RWPE2 (cell line): ENCODE results near the gene ARPC5L.

Experiments
- ATAC-seq: fragments of 200-7000 bp; cut with Tn5 transposase; 3 replicates; pipeline ENCODE4 v1.9.1; 2021; ENCODE audit warnings: low read depth
- DNase-seq: peaks from one replicate; pipeline ENCODE4 v3.0.0-alpha.2; 2020; ENCODE audit warnings: low spot score
- H3K27ac ChIP-seq: fragments of 450-650 bp; 2 replicates; pipeline ENCODE4 v1.5.1; 2017; ENCODE audit warnings: mild to moderate bottlenecking; ENCODE audit not compliant: poor library complexity, severe bottlenecking
- H3K27me3 ChIP-seq: fragments of 250-450 bp; sonication (Bioruptor Pico); 2 replicates; pipeline ENCODE4 v1.5.1; 2021; ENCODE audit warnings: mild to moderate bottlenecking, moderate library complexity; ENCODE audit not compliant: insufficient read depth, poor library complexity, severe bottlenecking
- H3K36me3 ChIP-seq: fragments of 250-450 bp; sonication (Bioruptor Pico); 2 replicates; pipeline ENCODE4 v1.5.1; 2020; ENCODE audit warnings: low read depth, mild to moderate bottlenecking, moderate library complexity
- H3K4me1 ChIP-seq: fragments of 250-450 bp; sonication (Bioruptor Pico); 2 replicates; pipeline ENCODE4 v1.5.1; 2021; ENCODE audit warnings: mild to moderate bottlenecking, moderate library complexity; ENCODE audit not compliant: insufficient read depth, poor library complexity, severe bottlenecking
- H3K4me3 ChIP-seq: fragments of 250-450 bp; sonication (Bioruptor Pico); 2 replicates; pipeline ENCODE4 v1.5.1; 2021; ENCODE audit warnings: mild to moderate bottlenecking, moderate library complexity; ENCODE audit not compliant: severe bottlenecking
- H3K9me3 ChIP-seq: fragments of 250-450 bp; sonication (Bioruptor Pico); 2 replicates; pipeline ENCODE4 v1.5.1; 2021; ENCODE audit warnings: mild to moderate bottlenecking, moderate library complexity; ENCODE audit not compliant: severe bottlenecking
- CTCF ChIP-seq: fragments of 450-650 bp; IDR thresholded peaks from one replicate; pipeline ENCODE4 v1.5.1; 2017; ENCODE audit warnings: mild to moderate bottlenecking, moderate library complexity; ENCODE audit not compliant: poor library complexity, severe bottlenecking

The ARPC5L gene

DNA sequence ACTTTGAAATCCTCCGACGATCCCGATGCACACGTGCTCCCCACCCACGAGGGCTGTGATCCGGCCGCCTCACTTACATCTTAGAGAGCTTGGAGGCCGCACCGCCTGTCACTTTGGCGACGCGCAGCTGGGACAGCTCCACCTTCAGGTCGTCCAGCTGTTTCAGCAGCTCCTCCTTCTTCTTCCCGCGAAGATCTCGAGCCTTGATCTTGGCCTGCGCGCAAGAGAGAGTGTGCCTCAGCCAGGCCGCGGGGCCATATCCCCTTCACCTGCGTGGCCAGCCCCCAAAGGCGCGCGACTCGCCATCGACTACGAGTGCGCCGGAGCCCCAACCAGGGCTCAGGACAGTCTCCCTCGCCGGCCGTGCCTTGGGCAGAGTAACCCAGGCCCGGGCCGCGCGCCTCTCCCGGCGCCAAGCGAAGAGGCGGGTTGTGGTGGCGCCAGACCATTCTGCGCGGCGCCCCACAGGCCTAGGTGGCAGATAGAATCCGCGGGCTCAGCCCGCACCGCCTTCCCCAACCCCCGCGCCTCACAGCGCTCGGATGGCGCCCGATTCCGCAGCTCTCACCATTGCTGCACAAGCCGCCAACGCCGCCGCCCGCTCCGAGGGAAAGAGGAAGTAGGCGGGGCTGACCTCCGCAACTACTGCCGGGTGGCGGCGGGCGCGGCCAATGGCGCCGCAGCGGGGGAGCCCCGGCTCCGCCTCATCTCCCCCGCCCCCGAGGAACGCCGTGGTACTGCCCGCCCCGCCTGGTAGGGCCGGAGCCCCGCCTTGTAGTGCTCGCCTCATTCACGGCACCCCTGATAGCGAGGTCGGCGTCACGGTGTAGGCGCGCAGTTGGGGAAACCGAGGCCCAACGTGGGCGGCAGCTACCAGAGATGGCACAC lies at the start of gene ARPC5L, which contains the start of gene RPL35:
ARPC5L (plus strand) TSS at position 789 of the 888 bp plus-strand sequence. CDS start 7,161 bp downstream, outside the sequence.
RPL35 (minus strand) TSS at position 616 of the 888 bp plus-strand sequence; CDS start at position 571, 45 bp downstream.
- TF ChIP-seq CTCF, result peak; percentile 32
- H3K9me3 ChIP-seq, result no peaks in the 10 kb centered on the region
- H3K4me3 ChIP-seq, result peak within 1 kb of the TSS; percentile 94
- peaks cover 9% of the 10 kb centered on the region for H3K4me1 ChIP-seq
- no peaks in the 10 kb centered on the region for H3K27me3 ChIP-seq
- ATAC-seq (peak; percentile 84), DNase-seq (peak; percentile 94)
- peak within 1 kb of the TSS; percentile 78 for H3K27ac ChIP-seq
- peaks cover 47% of the 10 kb centered on the region for H3K36me3 ChIP-seq

DNA sequence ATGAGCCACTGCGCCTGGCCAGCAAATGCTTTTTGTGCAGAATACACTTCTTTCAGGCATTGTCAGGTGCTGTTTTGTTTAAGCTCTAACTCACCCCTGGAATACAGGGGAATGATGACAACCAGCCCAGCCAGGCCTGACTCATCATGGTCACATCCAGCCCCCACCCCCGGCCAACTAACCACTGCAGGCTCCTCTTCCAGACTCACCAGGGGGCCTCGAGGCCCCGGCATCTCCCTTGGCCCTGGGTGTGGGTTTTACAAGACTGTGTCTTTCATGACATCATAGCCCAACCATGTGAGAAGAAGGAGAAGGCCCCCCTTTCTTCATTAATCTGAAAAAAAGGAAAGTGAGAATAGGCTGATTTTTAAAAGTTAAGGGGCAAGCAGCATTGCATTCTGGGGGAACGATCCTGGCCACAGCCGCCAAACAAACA lies 49.5 kb upstream of the ARPC5L start:
- Histone ChIP-seq H3K27me3 (no peaks in the 10 kb centered on the region), H3K4me3 (no peak overlapping the region), H3K4me1 (peaks cover 46% of the 10 kb centered on the region), H3K27ac (peak overlapping the region; percentile 89), H3K9me3 (no peaks in the 10 kb centered on the region), H3K36me3 (no peaks in the 10 kb centered on the region)
- peak; percentile 91 for DNase-seq
- peak; percentile 9 for TF ChIP-seq CTCF
- peak; percentile 73 for ATAC-seq

DNA sequence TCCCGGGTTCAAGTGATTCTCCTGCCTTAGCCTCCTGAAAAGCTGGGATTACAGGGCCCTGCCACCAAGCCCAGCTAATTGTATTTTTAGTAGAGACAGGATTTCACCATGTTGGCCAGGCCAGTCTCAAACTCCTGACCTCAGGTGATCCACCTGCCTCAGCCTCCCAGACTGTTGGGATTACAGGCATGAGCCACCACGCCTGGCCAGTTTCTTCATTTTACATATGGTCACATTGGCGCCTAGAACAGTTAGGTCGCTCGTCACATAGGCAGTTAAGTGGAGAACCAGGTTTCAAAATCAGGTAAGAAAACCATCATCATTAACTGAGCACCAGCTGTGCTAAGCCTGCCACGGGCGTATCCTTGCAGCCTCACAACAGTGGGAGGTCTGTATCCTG lies 48.9 kb upstream of the ARPC5L start:
- Histone ChIP-seq H3K4me3 (no peak overlapping the region), H3K27ac (peak overlapping the region; percentile 89), H3K4me1 (peaks cover 51% of the 10 kb centered on the region), H3K36me3 (no peaks in the 10 kb centered on the region), H3K27me3 (no peaks in the 10 kb centered on the region), H3K9me3 (no peaks in the 10 kb centered on the region)
- no peak for TF ChIP-seq CTCF
- ATAC-seq (no peak), DNase-seq (no peak)

- no peak overlapping the region for H3K4me3 ChIP-seq
- no peaks in the 10 kb centered on the region for H3K9me3 ChIP-seq
- H3K36me3 ChIP-seq, result no peaks in the 10 kb centered on the region
- ATAC-seq (no peak), DNase-seq (no peak)
- H3K27me3 ChIP-seq, result no peaks in the 10 kb centered on the region
- peak overlapping the region; percentile 89 for H3K27ac ChIP-seq
- peaks cover 57% of the 10 kb centered on the region for H3K4me1 ChIP-seq
- no peak for TF ChIP-seq CTCF
These were observed 48.3 kb upstream of the ARPC5L start for GRCh38 chr9:124813501-124814163.
